HEK293T (cell line): Measurements from ENCODE around the gene FBN1.

ENCODE experiments used
- FOXK2 ChIP-seq: fragments of 450-650 bp; IDR thresholded peaks from 2 replicates; pipeline ENCODE4 v1.6.1; 2016; ENCODE audit warnings: mild to moderate bottlenecking
- SP1 ChIP-seq: fragments of 450-650 bp; IDR thresholded peaks from 2 replicates; pipeline ENCODE4 v1.6.1; 2017

DNA sequence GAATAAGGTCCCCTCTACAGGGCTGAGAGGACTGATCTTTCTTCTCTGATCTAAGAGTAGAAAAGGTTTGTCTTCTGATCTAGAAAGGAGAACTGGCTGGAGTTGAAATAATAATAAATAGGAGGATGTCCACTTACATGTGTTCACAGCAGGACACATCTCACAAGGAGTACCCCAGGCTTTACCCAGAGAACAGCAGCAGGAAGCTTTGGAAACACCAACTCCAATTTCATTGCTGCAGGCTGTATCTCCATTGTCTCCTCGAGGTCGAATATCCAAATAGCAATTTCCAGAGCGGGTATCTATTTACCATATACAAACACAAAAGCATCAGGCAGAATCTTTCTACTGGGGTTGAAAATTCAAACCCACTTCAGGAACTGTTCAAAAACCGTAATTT lies 177.7 kb downstream of the FBN1 start:
- TF ChIP-seq SP1 (no peak), FOXK2 (no peak)
